ENCODE measurements around the gene RBCK1. TPM values are rescaled to one million over a fixed set of nuclear protein-coding genes. Genes with fewer than 3 reads are reported as not detected.

RBCK1 gene
- total RNA-seq, 1 experiment from 2014 or later, result 115 TPM

DNA sequence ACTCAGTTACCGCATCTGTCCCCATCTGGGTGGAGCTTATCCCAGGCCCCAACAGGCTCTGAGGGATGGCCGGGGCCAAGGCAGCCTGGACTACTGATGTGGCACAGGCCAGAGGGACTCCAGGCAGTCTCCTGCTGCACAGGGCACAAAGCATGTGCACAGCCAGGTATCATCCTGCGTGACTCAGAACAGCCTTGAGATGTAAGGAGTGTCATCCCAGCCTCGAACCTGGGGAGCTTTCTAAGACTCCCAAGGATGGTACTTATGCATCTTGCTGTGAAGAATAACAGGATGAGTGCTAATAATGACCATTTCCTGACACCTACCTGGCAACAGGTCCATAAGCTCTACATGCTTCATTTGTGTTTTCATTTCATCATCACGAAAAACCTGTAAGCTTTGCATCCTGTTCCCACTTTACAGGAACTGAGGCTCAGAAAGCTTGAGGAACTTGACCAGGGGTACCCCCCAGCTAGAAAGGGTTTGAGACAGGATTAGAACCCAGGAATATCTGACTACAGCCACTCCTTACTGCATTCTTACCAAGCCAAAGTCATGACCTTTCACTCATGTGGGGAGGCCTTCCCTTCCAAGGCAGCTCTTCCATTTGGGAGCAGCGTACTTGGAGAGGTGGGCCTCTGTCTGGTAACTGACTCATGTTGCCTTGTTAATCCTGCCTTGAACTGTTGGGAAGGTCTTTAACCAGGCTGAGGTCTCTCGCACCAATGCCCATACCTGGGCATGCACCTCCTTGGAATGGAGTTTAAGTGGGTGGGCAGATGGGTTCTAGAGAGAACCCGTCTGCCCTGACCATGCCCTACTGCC is 25.6 kb upstream of the RBCK1 start:
- H3K9me2 ChIP-seq (replicated peaks; ENCODE audit: low read length), result no peaks in the 10 kb centered on the region
- TSS peak; percentile 59 for BruUV-seq (replicated peaks)
- no peak for TF ChIP-seq EZH2phosphoT487 (IDR thresholded peaks at IDR 0.05; ENCODE audit: borderline replicate concordance, low read length)
- no peak for TF ChIP-seq EZH2 (IDR thresholded peaks at IDR 0.05; ENCODE audit: low read length, unreplicated experiment)
- TF ChIP-seq, protein P1, sequence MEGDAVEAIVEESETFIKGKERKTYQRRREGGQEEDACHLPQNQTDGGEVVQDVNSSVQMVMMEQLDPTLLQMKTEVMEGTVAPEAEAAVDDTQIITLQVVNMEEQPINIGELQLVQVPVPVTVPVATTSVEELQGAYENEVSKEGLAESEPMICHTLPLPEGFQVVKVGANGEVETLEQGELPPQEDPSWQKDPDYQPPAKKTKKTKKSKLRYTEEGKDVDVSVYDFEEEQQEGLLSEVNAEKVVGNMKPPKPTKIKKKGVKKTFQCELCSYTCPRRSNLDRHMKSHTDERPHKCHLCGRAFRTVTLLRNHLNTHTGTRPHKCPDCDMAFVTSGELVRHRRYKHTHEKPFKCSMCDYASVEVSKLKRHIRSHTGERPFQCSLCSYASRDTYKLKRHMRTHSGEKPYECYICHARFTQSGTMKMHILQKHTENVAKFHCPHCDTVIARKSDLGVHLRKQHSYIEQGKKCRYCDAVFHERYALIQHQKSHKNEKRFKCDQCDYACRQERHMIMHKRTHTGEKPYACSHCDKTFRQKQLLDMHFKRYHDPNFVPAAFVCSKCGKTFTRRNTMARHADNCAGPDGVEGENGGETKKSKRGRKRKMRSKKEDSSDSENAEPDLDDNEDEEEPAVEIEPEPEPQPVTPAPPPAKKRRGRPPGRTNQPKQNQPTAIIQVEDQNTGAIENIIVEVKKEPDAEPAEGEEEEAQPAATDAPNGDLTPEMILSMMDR (conservative IDR thresholded peaks at IDR 0.05; ENCODE audit: low read depth, low read length), result no peak
- H3K27ac ChIP-seq (ENCODE audit: low read length), result peak overlapping the region; percentile 85
- H3K9me3 ChIP-seq (ENCODE audit: low read length), result no peaks in the 10 kb centered on the region
- peak overlapping the region; percentile 57 for H3K9ac ChIP-seq (ENCODE audit: low read length)
- ATAC-seq, result peak; percentile 10
- H3K4me2 ChIP-seq (ENCODE audit: low read length), result peak overlapping the region; percentile 93
- no peaks in the 10 kb centered on the region for H3K27me3 ChIP-seq (ENCODE audit: low read length)
- intact Hi-C loops (cut with micrococcal nuclease), result loop anchor here (2.0 kb wide), 1 partner anchor 18 kb away; no protein-coding TSS in a partner anchor
- H3K79me2 ChIP-seq (ENCODE audit: low read length), result peaks cover 80% of the 10 kb centered on the region
- POLR2A ChIA-PET (ENCODE audit: unreplicated experiment), result interaction anchor here (0.6 to 1.3 kb wide), 4 partner anchors 8 to 25 kb away, joined by 3 to 5 read pairs (median 4); no protein-coding TSS in a partner anchor
- H4K20me1 ChIP-seq (ENCODE audit: low read length), result peaks cover 22% of the 10 kb centered on the region
- peak overlapping the region; percentile 80 for H3K4me3 ChIP-seq (ENCODE audit: low read length)
- H3F3A ChIP-seq (ENCODE audit: low read length, unreplicated experiment), result no peaks in the 10 kb centered on the region
- H3K36me3 ChIP-seq (ENCODE audit: low read depth, low read length), result peaks cover 33% of the 10 kb centered on the region
- no peak overlapping the region for H2AFZ ChIP-seq (ENCODE audit: low read length)
- CTCF ChIA-PET, result no interaction called here
- H3K4me1 ChIP-seq (ENCODE audit: insufficient read depth, low read length), result peaks cover 36% of the 10 kb centered on the region
- peak; percentile 48 for DNase-seq

DNA sequence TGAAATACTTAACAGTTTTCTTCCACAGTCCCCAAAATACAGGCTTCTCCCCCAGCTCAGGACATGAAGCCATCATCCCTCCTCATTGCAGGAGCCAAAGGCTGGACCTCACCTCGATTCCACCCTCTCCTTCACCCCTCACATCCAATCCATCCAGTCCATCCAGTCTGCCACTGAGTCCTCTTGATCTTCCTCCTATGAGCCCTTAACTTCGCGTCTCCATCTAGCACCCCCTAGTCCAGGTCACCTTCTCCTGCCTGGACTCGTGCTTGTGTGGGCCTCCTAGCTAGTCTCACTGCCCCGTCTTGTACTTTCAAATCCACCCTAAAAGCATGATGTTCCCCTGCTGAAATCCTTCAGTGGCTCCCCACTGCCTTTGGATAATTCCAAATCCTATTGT is 24.2 kb upstream of the RBCK1 start:
- Histone ChIP-seq H3K4me1 (ENCODE audit: insufficient read depth, low read length) (peaks cover 24% of the 10 kb centered on the region), H3F3A (ENCODE audit: low read length, unreplicated experiment) (no peaks in the 10 kb centered on the region), H3K27me3 (ENCODE audit: low read length) (no peaks in the 10 kb centered on the region), H3K79me2 (ENCODE audit: low read length) (peaks cover 88% of the 10 kb centered on the region), H3K36me3 (ENCODE audit: low read depth, low read length) (peaks cover 47% of the 10 kb centered on the region), H3K9ac (ENCODE audit: low read length) (no peak overlapping the region), H3K27ac (ENCODE audit: low read length) (no peak overlapping the region), H3K9me2 (replicated peaks; ENCODE audit: low read length) (no peaks in the 10 kb centered on the region), H3K4me2 (ENCODE audit: low read length) (0 out of 2 replicates have a peak overlapping the region, but pooled peaks have one; percentile 7), H3K4me3 (ENCODE audit: low read length) (no peak overlapping the region), H2AFZ (ENCODE audit: low read length) (no peak overlapping the region), H3K9me3 (ENCODE audit: low read length) (no peaks in the 10 kb centered on the region), H4K20me1 (ENCODE audit: low read length) (peaks cover 22% of the 10 kb centered on the region)
- no TSS peak for BruUV-seq (replicated peaks)
- DNase-seq, result no peak
- no peak for TF ChIP-seq EZH2phosphoT487 (IDR thresholded peaks at IDR 0.05; ENCODE audit: borderline replicate concordance, low read length)
- TF ChIP-seq, protein P1 (conservative IDR thresholded peaks at IDR 0.05; ENCODE audit: low read depth, low read length), result no peak
- no peak for TF ChIP-seq EZH2 (IDR thresholded peaks at IDR 0.05; ENCODE audit: low read length, unreplicated experiment)
- ChIA-PET CTCF (no interaction called here), POLR2A (ENCODE audit: unreplicated experiment) (no interaction called here)
- ATAC-seq, result no peak
- intact Hi-C loops (cut with micrococcal nuclease), result loop anchor here (2.0 kb wide), 1 partner anchor 17 kb away; no protein-coding TSS in a partner anchor

DNA sequence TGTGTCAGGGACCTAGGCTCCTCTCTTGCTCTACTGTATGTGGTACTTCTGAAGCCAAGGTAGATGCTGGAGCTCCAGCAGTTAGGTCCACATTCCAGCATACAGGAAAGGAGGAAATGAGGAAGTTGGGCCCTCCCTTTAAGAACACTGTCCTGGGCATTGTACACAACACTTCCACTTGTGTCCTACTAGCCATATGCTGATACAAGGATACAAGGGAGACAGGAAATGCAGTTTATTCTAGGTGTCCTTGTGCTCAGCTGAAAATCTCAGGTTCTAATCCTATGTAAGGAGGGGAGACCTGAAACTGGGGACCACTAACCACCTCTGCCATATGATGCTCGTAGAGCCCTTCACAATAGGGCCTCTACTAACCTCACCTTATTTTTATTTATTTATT is 23.4 kb upstream of the RBCK1 start:
- Histone ChIP-seq H3K4me3 (ENCODE audit: low read length) (no peak overlapping the region), H2AFZ (ENCODE audit: low read length) (no peak overlapping the region), H4K20me1 (ENCODE audit: low read length) (peaks cover 22% of the 10 kb centered on the region), H3K36me3 (ENCODE audit: low read depth, low read length) (peaks cover 55% of the 10 kb centered on the region), H3F3A (ENCODE audit: low read length, unreplicated experiment) (no peaks in the 10 kb centered on the region), H3K9me3 (ENCODE audit: low read length) (no peaks in the 10 kb centered on the region), H3K27me3 (ENCODE audit: low read length) (no peaks in the 10 kb centered on the region), H3K9ac (ENCODE audit: low read length) (no peak overlapping the region), H3K4me1 (ENCODE audit: insufficient read depth, low read length) (peaks cover 19% of the 10 kb centered on the region), H3K27ac (ENCODE audit: low read length) (no peak overlapping the region), H3K79me2 (ENCODE audit: low read length) (peaks cover 82% of the 10 kb centered on the region), H3K9me2 (replicated peaks; ENCODE audit: low read length) (no peaks in the 10 kb centered on the region), H3K4me2 (ENCODE audit: low read length) (no peak overlapping the region)
- TF ChIP-seq, protein P1 (conservative IDR thresholded peaks at IDR 0.05; ENCODE audit: low read depth, low read length), result no peak
- TF ChIP-seq EZH2 (IDR thresholded peaks at IDR 0.05; ENCODE audit: low read length, unreplicated experiment) (no peak), EZH2phosphoT487 (IDR thresholded peaks at IDR 0.05; ENCODE audit: borderline replicate concordance, low read length) (no peak)
- no TSS peak for BruUV-seq (replicated peaks)
- POLR2A ChIA-PET (ENCODE audit: unreplicated experiment), result interaction anchor here (0.7 kb wide), 1 partner anchor 60 kb away, joined by 4 read pairs; no protein-coding TSS in a partner anchor
- DNase-seq (no peak), ATAC-seq (no peak)
- intact Hi-C loops (cut with micrococcal nuclease), result no loop called here
- CTCF ChIA-PET, result no interaction called here
